HG03135 (cell line): Measurements from ENCODE around the gene OR51V1.

Experiments used
- ATAC-seq: cut with Tn5 transposase; IDR thresholded peaks from one replicate; pipeline ENCODE4 v1.9.1; 2021; ENCODE audit warnings: mild to moderate bottlenecking, moderate library complexity; ENCODE audit not compliant: unreplicated experiment

Gene OR51V1

DNA sequence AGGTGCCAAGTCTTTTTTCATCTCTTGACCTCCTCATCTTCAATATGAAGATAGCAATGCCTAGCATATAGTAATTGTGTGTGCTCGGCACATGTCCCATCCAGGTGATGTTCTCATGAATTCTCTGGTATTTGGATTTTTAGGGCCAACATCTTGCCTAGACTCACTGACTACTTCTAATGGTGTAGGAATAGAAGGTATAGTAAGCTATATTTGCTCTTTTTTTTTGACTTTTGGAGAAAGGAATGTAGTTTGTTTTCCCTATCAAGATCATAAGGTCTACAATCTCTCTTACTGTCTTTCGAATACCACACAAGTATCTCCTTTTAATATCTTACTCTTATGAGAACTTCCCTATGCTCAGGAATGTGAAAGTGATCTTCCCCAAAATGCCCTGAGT lies 30.6 kb upstream of the OR51V1 start:
- no peak for ATAC-seq

GRCh38 chr11:5230266-5230665 lies 29.8 kb upstream of the OR51V1 start:
- ATAC-seq, result no peak

DNA sequence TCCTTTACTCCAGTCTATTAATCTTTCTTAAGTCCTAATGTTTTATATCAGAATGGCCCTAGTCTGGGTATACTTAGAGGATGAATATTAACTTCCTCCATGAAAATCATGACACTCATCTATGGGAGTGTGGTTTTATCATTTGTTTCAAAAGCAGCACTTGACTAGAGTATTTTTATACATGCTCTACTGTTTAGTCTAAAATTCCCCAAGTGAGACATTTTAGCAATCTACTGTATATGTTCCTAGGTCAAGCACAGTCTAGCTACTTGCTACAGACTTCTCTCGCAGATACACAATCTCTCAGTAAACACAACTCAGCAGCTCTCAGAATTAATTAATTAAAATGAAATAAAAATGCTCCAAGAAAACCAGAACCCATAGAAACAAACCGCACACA lies 29.3 kb upstream of the OR51V1 start:
- ATAC-seq, result no peak

- no peak for ATAC-seq
Measured at GRCh38 chr11:5229356-5229755, 28.9 kb upstream of the OR51V1 start.

DNA sequence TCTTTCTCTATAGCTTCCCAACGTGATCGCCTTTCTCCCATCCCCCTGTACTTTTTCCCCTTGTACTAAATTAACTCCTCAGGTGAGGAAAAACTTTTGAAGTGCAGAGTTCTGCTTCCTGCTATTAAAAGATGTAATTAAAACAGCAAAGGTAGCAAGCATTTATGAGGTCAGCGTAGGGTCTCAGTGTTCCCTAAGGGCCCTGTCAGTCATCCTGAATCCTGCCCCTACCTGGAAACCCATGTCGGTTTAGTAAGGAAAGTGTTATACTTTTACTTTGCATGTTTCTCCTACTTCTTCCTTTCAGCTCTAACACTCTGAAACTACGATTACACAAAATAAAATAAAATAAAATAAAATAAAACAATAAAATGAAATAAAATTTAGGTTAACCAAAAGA lies 27.6 kb upstream of the OR51V1 start:
- ATAC-seq, result no peak

GRCh38 chr11:5227681-5228080 lies 27.2 kb upstream of the OR51V1 start:
- ATAC-seq, result no peak

GRCh38 chr11:5226732-5227310 lies 26.3 kb upstream of the OR51V1 start, which contains the start of gene HBB:
Gene HBB (minus strand): TSS chr11:5227071. CDS start chr11:5227021, 50 bp downstream.
- ATAC-seq, result no peak

DNA sequence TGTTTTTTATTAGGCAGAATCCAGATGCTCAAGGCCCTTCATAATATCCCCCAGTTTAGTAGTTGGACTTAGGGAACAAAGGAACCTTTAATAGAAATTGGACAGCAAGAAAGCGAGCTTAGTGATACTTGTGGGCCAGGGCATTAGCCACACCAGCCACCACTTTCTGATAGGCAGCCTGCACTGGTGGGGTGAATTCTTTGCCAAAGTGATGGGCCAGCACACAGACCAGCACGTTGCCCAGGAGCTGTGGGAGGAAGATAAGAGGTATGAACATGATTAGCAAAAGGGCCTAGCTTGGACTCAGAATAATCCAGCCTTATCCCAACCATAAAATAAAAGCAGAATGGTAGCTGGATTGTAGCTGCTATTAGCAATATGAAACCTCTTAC lies 25.0 kb upstream of the OR51V1 start:
- no peak for ATAC-seq

DNA sequence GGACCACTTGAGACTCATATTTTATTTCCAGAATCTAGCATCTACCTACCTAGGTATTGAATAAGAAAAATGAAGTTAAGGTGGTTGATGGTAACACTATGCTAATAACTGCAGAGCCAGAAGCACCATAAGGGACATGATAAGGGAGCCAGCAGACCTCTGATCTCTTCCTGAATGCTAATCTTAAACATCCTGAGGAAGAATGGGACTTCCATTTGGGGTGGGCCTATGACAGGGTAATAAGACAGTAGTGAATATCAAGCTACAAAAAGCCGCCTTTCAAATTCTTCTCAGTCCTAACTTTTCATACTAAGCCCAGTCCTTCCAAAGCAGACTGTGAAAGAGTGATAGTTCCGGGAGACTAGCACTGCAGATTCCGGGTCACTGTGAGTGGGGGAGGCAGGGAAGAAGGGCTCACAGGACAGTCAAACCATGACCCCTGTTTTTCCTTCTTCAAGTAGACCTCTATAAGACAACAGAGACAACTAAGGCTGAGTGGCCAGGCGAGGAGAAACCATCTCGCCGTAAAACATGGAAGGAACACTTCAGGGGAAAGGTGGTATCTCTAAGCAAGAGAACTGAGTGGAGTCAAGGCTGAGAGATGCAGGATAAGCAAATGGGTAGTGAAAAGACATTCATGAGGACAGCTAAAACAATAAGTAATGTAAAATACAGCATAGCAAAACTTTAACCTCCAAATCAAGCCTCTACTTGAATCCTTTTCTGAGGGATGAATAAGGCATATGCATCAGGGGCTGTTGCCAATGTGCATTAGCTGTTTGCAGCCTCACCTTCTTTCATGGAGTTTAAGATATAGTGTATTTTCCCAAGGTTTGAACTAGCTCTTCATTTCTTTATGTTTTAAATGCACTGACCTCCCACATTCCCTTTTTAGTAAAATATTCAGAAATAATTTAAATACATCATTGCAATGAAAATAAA lies 24.3 kb upstream of the OR51V1 start:
- no peak for ATAC-seq

DNA sequence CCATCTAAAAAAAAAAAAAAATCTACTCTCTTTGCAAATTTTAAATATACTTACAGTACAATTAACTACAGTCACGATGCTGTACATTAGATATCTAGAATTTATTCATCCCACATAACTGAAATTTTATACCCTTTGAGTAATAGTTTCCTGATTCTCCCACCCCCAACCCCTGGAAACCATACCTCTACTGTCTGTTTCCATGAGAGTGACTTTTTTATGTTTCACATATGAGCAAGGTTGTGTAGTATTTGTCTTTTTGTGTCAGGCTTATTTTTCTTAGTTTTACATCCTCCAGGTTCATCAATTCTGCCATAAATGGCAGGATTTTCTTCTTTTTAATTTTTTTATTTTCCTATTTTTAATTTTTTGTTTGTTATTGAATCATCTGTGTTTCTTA lies 23.2 kb upstream of the OR51V1 start:
- ATAC-seq, result no peak

GRCh38 chr11:5223146-5223545 lies 22.7 kb upstream of the OR51V1 start:
- ATAC-seq, result no peak

GRCh38 chr11:5210376-5210885 lies 9.9 kb upstream of the OR51V1 start:
- no peak for ATAC-seq

DNA sequence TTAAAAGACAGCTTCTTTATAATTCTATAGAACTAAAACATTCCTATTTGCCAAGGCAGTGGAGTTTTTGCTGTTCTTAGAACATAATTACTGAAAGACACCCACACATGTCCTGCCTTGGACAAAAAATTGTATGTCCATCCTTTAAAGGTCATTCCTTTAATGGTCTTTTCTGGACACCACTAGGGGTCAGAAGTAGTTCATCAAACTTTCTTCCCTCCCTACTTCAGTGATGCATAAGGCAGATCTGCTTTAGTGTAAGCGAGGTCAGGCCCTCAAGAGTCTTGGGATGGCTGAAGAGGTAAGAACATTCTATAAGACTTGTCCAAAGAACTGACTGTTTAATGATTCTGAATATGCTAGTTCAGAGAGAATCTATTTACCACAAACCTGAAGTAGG lies 4.3 kb upstream of the OR51V1 start:
- no peak for ATAC-seq

DNA sequence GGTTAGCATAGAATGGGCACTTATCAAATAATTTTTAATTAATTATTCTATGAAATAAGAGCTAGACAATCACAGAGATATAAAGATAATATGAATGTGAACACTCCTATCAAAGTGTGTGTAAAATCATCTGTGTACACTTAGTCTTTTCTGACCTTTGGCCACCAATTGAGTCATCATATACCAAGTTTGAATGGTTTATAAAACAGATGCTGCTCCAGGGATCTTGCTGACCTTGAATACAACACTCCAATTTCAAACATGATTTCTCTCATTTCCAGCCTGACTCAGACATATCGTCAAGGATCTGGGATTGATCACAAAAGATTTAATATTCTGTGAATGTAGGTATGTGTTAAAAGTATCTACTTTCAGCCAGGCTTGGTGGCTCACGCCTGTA lies 2.9 kb upstream of the OR51V1 start:
- no peak for ATAC-seq

DNA sequence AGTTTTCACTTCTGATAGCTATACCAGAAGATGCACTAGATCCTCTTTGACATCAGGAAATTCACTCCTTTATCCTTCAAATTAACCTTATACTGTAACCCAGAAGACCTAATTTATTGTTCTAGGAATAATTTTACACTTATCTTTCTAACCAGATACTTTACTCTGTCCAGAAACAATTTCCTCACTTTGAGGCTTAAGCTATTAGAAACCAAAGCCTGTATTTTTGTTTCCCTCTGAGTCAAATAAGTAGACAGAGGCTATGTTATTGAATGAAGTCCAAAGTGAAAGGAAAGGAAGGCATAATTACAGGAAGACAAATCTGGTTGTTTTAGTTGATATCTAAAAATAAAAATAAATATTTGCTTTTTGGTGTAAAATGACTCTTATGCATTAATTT lies 2.2 kb downstream of the OR51V1 start:
- ATAC-seq, result no peak

GRCh38 chr11:5197536-5197935 lies 2.9 kb downstream of the OR51V1 start:
- no peak for ATAC-seq

- no peak for ATAC-seq
Measured at GRCh38 chr11:5196731-5197130, 3.8 kb downstream of the OR51V1 start.

DNA sequence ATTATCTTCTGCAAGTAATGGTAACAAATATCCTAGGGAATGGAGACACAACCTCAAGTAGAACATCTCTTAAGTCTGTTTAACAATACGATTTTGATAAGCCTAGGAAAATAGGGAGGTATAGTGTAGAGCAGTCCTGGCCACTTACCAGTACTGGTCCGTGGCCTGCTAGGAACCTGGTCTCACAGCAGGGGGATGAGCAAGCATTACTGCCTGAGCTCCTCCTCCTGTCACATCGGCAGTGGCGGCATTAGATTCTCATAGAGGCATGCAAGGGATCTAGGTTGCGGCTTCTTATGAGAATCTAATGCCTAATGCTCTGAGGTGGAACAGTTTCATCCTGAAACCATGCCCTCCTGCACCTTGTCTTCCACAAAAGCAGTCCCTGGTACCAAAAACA lies 4.4 kb downstream of the OR51V1 start:
- ATAC-seq, result no peak

- no peak for ATAC-seq
Measured at GRCh38 chr11:5192738-5193137, 7.7 kb downstream of the OR51V1 start.

- no peak for ATAC-seq
Measured at GRCh38 chr11:5188201-5188600, 12.3 kb downstream of the OR51V1 start.

DNA sequence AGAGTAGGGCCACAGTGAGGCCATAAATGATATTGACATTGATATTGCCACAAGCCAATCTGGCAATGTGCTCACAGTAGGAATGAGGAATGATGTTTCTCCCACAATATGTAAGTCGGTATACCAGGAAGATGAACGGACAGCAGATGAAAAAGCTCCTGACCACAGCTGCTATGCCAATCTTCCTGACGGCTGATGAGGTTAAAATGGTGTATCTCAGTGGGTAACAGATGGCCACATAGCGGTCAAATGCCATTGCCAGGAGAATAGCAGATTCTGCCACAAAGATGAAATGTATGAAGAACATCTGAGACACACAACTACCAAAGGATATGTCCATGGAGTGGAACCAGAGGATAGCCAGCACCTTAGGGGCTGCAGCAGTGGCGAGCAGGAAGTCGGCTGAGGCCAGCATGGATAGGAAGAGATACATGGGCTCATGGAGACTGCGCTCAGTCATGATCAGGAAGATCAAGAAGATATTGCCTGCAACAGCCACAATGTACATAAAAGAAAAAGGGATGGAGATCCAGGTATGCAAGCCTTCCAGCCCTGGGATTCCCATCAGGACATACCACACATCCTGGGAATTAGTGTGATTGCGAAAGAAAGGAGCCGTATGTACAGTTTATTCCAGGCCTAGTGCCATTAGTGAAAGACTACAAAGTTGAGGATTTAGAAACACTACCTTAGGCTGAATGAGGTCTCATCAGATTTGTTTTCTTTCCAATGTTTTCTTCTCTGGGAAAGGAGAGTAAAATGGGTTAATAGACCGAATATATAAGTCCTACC lies 22.2 kb downstream of the OR51V1 start:
- no peak for ATAC-seq
